ENCODE data around the gene PSMC1.

Gene PSMC1

DNA sequence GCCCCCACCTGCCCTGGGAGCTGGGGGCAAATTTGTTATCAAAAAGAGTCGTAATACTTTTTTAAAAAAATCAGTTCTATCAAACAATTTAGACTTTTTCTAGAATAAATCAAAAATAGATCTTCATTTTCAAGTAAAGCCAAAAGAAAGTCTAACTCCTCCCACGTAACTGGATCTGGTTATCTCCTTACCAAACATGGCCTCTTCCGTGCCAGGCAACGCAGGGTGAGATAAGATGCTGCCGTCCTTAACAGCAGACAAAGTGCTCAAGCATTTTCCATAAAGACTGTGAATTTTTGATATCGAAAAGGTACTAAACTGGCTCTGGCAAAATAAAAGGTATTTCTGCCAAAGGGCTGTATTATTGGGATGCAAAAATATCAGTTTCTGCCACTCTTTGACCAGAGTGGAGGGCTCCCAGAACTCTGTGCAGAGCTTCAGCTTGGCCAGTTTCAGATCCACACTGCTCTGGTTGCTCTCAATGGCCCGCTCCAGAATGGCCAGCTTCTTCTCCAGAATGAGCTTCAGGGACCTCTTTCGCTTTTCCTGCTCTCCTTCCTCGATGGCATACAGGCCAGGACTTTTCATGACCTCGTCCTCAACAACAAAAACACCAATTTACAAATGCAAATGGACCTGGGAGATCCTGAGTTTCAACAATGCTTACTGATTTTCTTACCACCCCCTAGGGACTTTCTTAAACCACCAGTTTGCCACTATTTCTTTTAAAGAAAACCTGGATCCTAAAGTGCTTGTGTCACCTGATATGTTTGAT, 46.4 kb downstream of the PSMC1 start:
- no peak for DNase-seq (ENCODE audit: low spot score)

DNA sequence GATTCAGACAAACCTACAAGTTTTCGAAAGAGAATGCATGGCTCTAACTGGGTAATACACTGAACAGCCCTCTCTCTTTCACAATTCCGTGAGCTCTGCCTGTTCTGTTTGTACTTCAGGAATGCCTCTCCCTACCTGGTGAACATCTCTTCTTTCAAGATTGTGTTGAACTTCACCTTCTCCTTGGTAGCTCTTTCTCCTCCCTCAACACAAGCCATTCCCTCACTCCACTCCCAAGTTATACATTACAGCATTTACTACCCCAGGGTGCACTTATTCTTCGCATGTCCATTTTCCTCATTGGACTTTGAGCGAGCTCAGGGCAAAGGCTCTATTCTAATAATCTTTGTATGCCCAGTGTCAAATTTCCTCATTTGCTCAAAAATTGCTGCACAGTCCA, 47.1 kb downstream of the PSMC1 start:
- DNase-seq (ENCODE audit: low spot score), result no peak

DNA sequence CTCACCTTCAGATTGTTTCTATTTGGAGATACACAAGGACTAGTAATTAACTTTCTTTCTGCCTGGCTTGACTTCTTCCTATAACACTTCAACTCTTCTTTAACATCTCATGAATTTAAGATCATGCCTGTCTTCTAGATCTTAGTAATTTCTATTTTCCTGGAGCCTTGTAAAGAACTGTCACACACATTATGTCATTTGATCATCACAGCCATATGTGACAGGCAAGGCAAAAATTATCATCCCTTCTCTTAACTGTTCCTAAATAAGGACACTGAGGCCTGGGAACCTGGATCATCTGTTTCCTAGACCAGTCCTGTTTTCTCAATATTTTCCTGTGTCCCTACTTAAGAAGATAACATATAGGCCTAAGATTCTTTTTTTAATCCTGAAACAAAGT, 48.1 kb downstream of the PSMC1 start:
- no peak for DNase-seq (ENCODE audit: low spot score)

DNA sequence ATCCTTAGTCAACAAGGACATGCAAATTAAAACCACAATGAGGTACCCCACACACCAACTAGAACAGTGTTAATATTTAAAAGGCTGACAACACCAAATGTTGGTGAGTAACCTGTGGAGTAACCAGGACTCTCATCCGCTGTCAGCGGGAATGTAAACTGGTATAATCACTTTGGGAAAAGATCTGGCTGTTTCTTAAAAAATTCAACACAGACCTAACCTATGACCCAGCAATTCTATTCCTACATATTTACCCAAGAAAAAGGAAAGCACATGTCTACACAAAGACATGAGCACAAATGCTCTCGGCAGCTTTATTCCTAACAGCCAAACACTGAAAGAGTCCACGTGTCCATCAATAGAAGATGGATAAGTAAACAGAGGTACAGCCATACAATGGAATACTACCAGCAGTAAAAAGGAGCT, 48.8 kb downstream of the PSMC1 start:
- DNase-seq (ENCODE audit: low spot score), result no peak

DNA sequence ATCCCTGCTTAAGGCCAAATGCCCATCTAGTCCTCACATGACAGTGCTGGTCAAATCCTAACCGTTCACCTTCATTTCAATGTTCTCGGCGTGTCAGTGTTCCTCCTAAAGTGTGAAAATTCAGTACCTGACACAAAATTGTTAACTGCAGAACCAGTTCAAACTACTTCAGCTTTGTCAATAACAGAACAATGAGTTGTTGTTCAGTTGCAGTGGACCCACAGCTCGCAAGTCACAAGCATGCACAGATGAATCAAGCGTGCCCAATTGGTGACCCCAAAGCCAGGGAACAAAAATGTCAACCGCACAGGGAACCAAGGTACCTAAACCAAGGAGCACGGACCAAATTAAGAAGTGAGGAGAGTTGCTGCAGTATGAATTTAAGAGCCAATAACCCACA, 52.2 kb downstream of the PSMC1 start:
- DNase-seq (ENCODE audit: low spot score), result no peak

DNA sequence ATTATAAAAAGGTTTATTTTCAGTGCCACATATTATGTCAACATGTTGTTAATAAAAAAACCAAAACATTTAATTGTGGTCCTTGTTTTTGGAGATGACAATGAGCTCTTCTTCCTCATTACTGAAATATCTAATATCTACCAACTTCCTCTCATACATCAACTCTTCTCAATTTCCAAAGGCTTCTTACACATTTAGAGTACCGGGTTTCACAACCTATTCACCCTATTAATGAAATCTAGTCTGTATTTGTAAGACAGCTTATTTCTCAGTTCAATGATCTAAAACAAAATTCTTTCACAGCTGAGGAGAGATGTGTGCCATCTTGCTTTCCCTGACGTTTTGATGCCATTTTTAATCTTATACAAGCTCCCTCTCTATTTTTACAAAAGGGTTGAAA, 60.9 kb downstream of the PSMC1 start:
- DNase-seq (ENCODE audit: low spot score), result no peak

DNA sequence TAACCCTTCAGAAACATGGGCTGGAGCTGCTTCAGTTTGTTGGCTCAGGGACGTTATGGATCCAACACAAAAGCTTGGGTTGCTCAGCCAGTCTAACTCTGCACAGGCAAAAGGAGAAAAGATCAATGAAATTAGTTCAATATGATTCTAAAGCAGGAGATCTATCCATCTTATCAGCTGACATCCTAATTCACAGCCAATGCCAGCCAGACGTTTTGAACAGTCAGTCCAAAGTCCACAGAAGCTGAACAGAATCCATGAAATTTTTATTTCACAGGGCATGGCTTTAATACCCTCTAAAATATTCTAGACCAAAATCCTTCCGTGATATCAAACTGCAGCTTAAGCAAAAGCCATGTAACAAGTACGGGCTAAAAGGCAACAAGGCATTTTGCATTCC, 61.7 kb downstream of the PSMC1 start:
- DNase-seq (ENCODE audit: low spot score), result no peak

DNA sequence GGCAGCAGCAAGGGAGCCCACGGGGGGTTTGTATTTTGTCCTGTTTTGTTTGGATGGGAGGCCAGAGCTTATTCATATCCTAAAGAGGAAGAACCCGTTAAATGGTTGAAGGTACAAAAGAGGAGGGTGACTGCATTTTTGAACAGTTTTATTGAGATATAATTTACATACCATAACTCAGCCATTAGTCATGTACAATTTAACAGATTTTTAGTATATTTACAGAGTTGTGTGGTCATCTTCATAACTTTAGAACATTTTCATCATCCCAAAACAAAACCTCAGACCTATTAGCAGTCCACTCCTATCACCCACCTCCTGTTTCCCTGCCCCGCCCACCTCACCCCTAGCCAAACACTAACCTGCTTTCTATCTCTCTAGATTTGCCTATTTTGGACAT, 62.8 kb downstream of the PSMC1 start:
- DNase-seq (ENCODE audit: low spot score), result no peak

DNA sequence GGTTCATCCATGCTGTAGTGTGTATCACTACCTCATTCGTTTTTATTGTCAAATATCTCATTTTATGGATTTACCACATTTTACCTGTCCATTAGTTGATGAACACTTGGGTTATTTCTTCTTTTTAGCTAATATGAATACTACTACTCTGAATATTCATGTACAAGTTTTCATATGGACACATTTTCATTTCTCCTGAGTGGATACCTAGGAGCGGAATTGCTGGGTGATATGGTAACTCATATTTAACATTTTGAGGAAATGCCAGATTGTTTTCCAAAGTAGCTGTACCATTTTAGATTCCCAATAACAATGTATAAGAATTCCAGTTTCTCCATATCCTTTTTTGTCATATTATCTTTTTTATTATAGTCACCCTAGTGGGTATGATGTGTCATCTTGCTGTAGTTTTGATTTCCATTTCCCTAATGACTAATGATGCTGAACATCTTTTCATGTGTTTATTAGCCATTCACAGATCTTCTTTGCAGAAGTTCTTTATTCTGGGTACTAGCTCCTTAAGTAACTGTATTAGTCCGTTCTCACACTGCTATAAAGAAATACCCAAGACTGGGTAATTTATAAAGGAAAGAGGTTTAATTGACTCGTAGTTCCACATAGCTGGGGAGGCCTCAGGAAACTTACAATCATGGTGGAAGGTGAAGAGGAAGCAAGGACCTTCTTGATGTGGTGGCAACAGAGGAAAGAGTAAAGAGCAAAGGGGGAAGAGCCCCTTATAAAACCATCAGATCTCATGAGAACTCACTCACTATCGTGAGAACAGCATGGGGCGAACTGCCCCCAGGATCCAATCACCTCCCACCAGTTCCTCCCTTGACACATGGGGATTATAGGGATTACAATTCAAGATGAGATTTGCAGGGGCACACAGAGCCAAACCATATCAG, 63.5 kb downstream of the PSMC1 start:
- no peak for DNase-seq (ENCODE audit: low spot score)

DNA sequence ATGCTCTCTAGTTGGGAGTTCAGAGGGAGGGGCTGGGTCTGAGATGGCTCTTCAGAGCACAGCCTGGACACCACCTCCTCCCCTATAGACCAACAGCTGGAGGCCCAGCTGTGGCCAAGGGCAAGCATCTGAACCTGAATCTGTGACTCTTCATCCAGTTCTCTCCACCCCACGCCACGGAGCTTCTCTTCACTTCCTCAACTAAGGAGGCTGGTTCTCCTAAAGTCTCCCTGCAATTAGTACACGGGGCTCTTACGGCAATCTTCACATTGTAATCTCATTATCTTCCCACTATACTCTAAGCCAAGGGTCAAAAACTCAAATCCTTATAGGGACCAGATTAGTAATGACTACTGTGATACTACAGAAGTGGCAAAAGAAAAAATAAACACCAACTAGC, 65.5 kb downstream of the PSMC1 start:
- DNase-seq (ENCODE audit: low spot score), result no peak
